H1 (cell line): ENCODE data around the gene ANK3. TPM values are rescaled to one million over a fixed set of nuclear protein-coding genes. Genes with fewer than 3 reads are reported as not detected.

Experiments used
- CTCF ChIA-PET: fragments of 300-600 bp; sonication (Branson Sonifier 250); formaldehyde crosslinking; loops from one replicate; lab custom pipeline; 2021; ENCODE audit not compliant: partially characterized antibody; lab: Charles Lee
- POLR2A ChIA-PET: fragments of 300-600 bp; sonication (Branson Sonifier 250); formaldehyde crosslinking; loops from one replicate; lab custom pipeline; 2021; ENCODE audit warnings: inconsistent platforms; ENCODE audit not compliant: partially characterized antibody; lab: Charles Lee
- DNase-seq, 2 experiments: peaks; one replicate each; pipeline versions ENCODE4 v3.0.0 to v3.0.0-alpha.2; 2010 to 2022; ENCODE audit warnings: low spot score in 2 of 2, low read depth in 1 of 2, mixed read lengths in 1 of 2
- FAIRE-seq: peaks from 2 replicates; lab custom pipeline; 2011; peaks lifted over from hg19 to GRCh38; lab: Jason Lieb, UNC
- H2AFZ ChIP-seq: 2 replicates; pipeline ENCODE4 v1.8.1; 2012; ENCODE audit warnings: low read length, inconsistent platforms
- H2AK5ac ChIP-seq: 2 replicates; pipeline ENCODE4 v1.6.1; 2013; ENCODE audit warnings: low read depth, low read length
- H2BK120ac ChIP-seq: replicated peaks from 2 replicates; pipeline ENCODE3; 2013; ENCODE audit warnings: low read depth, low read length, inconsistent platforms
- H2BK12ac ChIP-seq: 2 replicates; pipeline ENCODE4 v1.6.1; 2013; ENCODE audit warnings: low read depth, low read length
- H2BK15ac ChIP-seq: 2 replicates; pipeline ENCODE4 v1.6.1; 2013; ENCODE audit warnings: low read length
- H2BK20ac ChIP-seq: 2 replicates; pipeline ENCODE4 v1.6.1; 2013; ENCODE audit warnings: low read length
- H2BK5ac ChIP-seq: 2 replicates; pipeline ENCODE4 v1.6.1; 2013; ENCODE audit warnings: low read depth, low read length
- H3K14ac ChIP-seq: 2 replicates; pipeline ENCODE4 v1.6.1; 2013; ENCODE audit warnings: inconsistent platforms; ENCODE audit not compliant: insufficient read length
- H3K18ac ChIP-seq: 2 replicates; pipeline ENCODE4 v1.6.1; 2013; ENCODE audit warnings: low read length; ENCODE audit errors: extremely low read depth
- H3K23ac ChIP-seq: 2 replicates; pipeline ENCODE4 v1.6.1; 2013; ENCODE audit warnings: inconsistent platforms; ENCODE audit not compliant: insufficient read length
- H3K23me2 ChIP-seq: 2 replicates; pipeline ENCODE4 v1.6.1; 2013; ENCODE audit warnings: low read depth, low read length
- H3K27ac ChIP-seq: 2 replicates; pipeline ENCODE4 v1.6.1; 2011; ENCODE audit warnings: low read depth, low read length, inconsistent platforms
- H3K27me3 ChIP-seq, 4 experiments: replicated peaks in 1 of 4; 1 replicate in 1 of 4; 2 replicates in 3 of 4; pipeline versions ENCODE4 v1.6.1 to v1.8.1; 2011 to 2013; ENCODE audit warnings: low read length in 3 of 4, mild to moderate bottlenecking in 3 of 4, inconsistent platforms in 2 of 4, mixed read lengths in 2 of 4, moderate library complexity in 1 of 4; ENCODE audit not compliant: control insufficient read depth in 3 of 4, insufficient read depth in 3 of 4; ENCODE audit errors: extremely low read depth in 1 of 4
- H3K36me3 ChIP-seq, 4 experiments: 2 replicates each; pipeline versions ENCODE4 v1.6.1 to v1.8.1; 2011 to 2013; ENCODE audit warnings: mild to moderate bottlenecking in 4 of 4, low read length in 3 of 4, moderate library complexity in 2 of 4, control low read depth in 1 of 4, inconsistent platforms in 1 of 4; ENCODE audit not compliant: insufficient read depth in 4 of 4, control insufficient read depth in 2 of 4
- H3K4ac ChIP-seq: replicated peaks from 2 replicates; pipeline ENCODE3; 2013; ENCODE audit warnings: low read length, low read depth, mixed read lengths, inconsistent platforms; ENCODE audit not compliant: insufficient read length
- H3K4me1 ChIP-seq, 4 experiments: replicated peaks in 1 of 4; 1 replicate in 1 of 4; 2 replicates in 3 of 4; pipeline versions ENCODE4 v1.6.1 to v1.8.1; 2011 to 2013; ENCODE audit warnings: low read length in 3 of 4, inconsistent platforms in 2 of 4, mixed read lengths in 1 of 4; ENCODE audit not compliant: insufficient read depth in 4 of 4, control insufficient read depth in 3 of 4
- H3K4me2 ChIP-seq, 2 experiments: 2 replicates each; pipeline versions ENCODE4 v1.6.1 to v1.8.1; 2011 to 2013; ENCODE audit warnings: low read depth in 2 of 2, low read length in 2 of 2, control low read depth in 1 of 2, inconsistent platforms in 1 of 2, mild to moderate bottlenecking in 1 of 2; ENCODE audit not compliant: insufficient read depth in 1 of 2
- H3K4me3 ChIP-seq, 4 experiments: fragments of 200-600, 300-600 bp in 1 of 4; sonication (generic), shearing (Covaris generic), sonication (Bioruptor Twin) in 1 of 4; 2 replicates each; pipeline versions ENCODE4 v1.5.1 to v1.8.1; 2011 to 2016; ENCODE audit warnings: low read length in 4 of 4, low read depth in 3 of 4, control low read depth in 2 of 4, inconsistent platforms in 2 of 4, mild to moderate bottlenecking in 2 of 4, mixed read lengths in 1 of 4, moderate library complexity in 1 of 4; ENCODE audit not compliant: insufficient read depth in 2 of 4; ENCODE audit errors: extremely low read depth in 1 of 4
- H3K56ac ChIP-seq: replicated peaks from 2 replicates; pipeline ENCODE3; 2013; ENCODE audit warnings: low read depth, mild to moderate bottlenecking, mixed read lengths, low read length, inconsistent platforms; ENCODE audit not compliant: insufficient read length
- H3K79me1 ChIP-seq: 2 replicates; pipeline ENCODE4 v1.6.1; 2013; ENCODE audit warnings: low read depth, low read length, control low read depth
- H3K79me2 ChIP-seq, 2 experiments: 2 replicates each; pipeline versions ENCODE4 v1.6.1 to v1.8.1; 2012 to 2013; ENCODE audit warnings: low read length in 2 of 2, mild to moderate bottlenecking in 2 of 2, inconsistent platforms in 1 of 2; ENCODE audit not compliant: insufficient read depth in 2 of 2, control insufficient read depth in 1 of 2
- H3K9ac ChIP-seq, 4 experiments: replicated peaks in 1 of 4; 1 replicate in 1 of 4; 2 replicates in 3 of 4; pipeline versions ENCODE4 v1.6.1 to v1.8.1; 2011 to 2013; ENCODE audit warnings: low read depth in 3 of 4, low read length in 3 of 4, control low read depth in 2 of 4, mild to moderate bottlenecking in 2 of 4, moderate library complexity in 2 of 4, inconsistent platforms in 1 of 4; ENCODE audit errors: extremely low read depth in 1 of 4
- H3K9me3 ChIP-seq, 2 experiments: 2 replicates each; pipeline versions ENCODE4 v1.6.1 to v1.8.1; 2012 to 2013; ENCODE audit warnings: mild to moderate bottlenecking in 2 of 2, moderate library complexity in 2 of 2, control low read depth in 1 of 2, inconsistent platforms in 1 of 2, low read depth in 1 of 2, low read length in 1 of 2, mixed read lengths in 1 of 2; ENCODE audit not compliant: insufficient read depth in 2 of 2
- H4K20me1 ChIP-seq, 2 experiments: replicated peaks in 1 of 2; 2 replicates each; pipeline versions ENCODE3 to v1.8.1; 2011 to 2013; ENCODE audit warnings: inconsistent platforms in 2 of 2, low read length in 2 of 2, mild to moderate bottlenecking in 1 of 2; ENCODE audit not compliant: insufficient read depth in 2 of 2, control insufficient read depth in 1 of 2
- H4K5ac ChIP-seq: 2 replicates; pipeline ENCODE4 v1.6.1; 2013; ENCODE audit warnings: low read length, low read depth, mixed read lengths, inconsistent platforms; ENCODE audit not compliant: insufficient read length
- H4K8ac ChIP-seq: 2 replicates; pipeline ENCODE4 v1.8.0; 2013; ENCODE audit warnings: mild to moderate bottlenecking, moderate library complexity, low read length, inconsistent platforms; ENCODE audit not compliant: insufficient read depth; ENCODE audit errors: extremely low read depth
- H4K91ac ChIP-seq: replicated peaks from 2 replicates; pipeline ENCODE3; 2013; ENCODE audit warnings: low read length, mixed read lengths, inconsistent platforms; ENCODE audit not compliant: insufficient read length
- ASH2L ChIP-seq: fragments of 200-600, 300-600 bp; sonication (generic); IDR thresholded peaks from one replicate; pipeline ENCODE4 v1.7.1; 2017; ENCODE audit warnings: low read length
- ATF2 ChIP-seq: IDR thresholded peaks from 2 replicates; pipeline ENCODE4 v1.6.1; 2012; ENCODE audit warnings: low read length, inconsistent platforms
- BCL11A ChIP-seq, 2 experiments: IDR thresholded peaks; one replicate each; pipeline ENCODE4 v1.6.1; 2011; ENCODE audit warnings: low read depth in 2 of 2, low read length in 2 of 2, mild to moderate bottlenecking in 2 of 2
- CHD1 ChIP-seq: IDR thresholded peaks from 2 replicates; pipeline ENCODE4 v1.6.1; 2012; ENCODE audit warnings: low read depth, low read length, improper control_type of control experiment
- CREB1 ChIP-seq: IDR thresholded peaks from 2 replicates; pipeline ENCODE4 v1.6.1; 2012; ENCODE audit warnings: inconsistent platforms
- EGR1 ChIP-seq: IDR thresholded peaks from 2 replicates; pipeline ENCODE4 v1.6.1; 2011; ENCODE audit warnings: low read depth, low read length, borderline replicate concordance
- FOSL1 ChIP-seq: IDR thresholded peaks from 2 replicates; pipeline ENCODE4 v1.6.1; 2011; ENCODE audit warnings: mild to moderate bottlenecking, low read depth, low read length, moderate library complexity; ENCODE audit not compliant: insufficient read depth
- RFX5 ChIP-seq: IDR thresholded peaks from 2 replicates; pipeline ENCODE4 v1.6.1; 2011; ENCODE audit warnings: low read depth, low read length, improper control_type of control experiment, borderline replicate concordance
- SUZ12 ChIP-seq: fragments of 200-600 bp; sonication (generic); IDR thresholded peaks from 2 replicates; pipeline ENCODE4 v1.6.1; 2012; ENCODE audit warnings: mild to moderate bottlenecking, inconsistent platforms, low read length, moderate library complexity, mixed read lengths
- TAF7 ChIP-seq: optimal IDR thresholded peaks from 2 replicates; pipeline ENCODE3; 2011; ENCODE audit warnings: low read depth, mild to moderate bottlenecking, inconsistent platforms, low read length, moderate library complexity, borderline replicate concordance
- TBP ChIP-seq: IDR thresholded peaks from 2 replicates; pipeline ENCODE4 v1.6.1; 2011; ENCODE audit warnings: low read depth, low read length, improper control_type of control experiment
- ZNF274 ChIP-seq: IDR thresholded peaks from 2 replicates; pipeline ENCODE4 v1.7.0; 2012; ENCODE audit warnings: low read length, borderline replicate concordance; ENCODE audit errors: extremely low read depth
- WGBS, 2 experiments: shearing (Covaris generic) in 1 of 2; methylation state at CpG; one replicate each; pipeline versions ENCODE4 v1.1.6 to v1.1.7; 2013 to 2015; ENCODE audit warnings: low lambda C conversion rate in 2 of 2, mixed read lengths in 2 of 2, inconsistent platforms in 1 of 2, low coverage in 1 of 2, missing lambda C conversion rate in 1 of 2; ENCODE audit not compliant: insufficient replicate concordance in 2 of 2, insufficient coverage in 1 of 2, insufficient read length in 1 of 2; ENCODE audit errors: extremely low coverage in 1 of 2, missing lambda C conversion rate in 1 of 2; 5-methylcytosine and 5-hydroxymethylcytosine counted together
- polyA plus RNA-seq, 7 experiments: library from polyadenylated mRNA; depleted of rRNA in 3 of 7; stranded (reverse) in 5 of 7; unstranded in 2 of 7; fragments of >200 nt in 5 of 7; fragments of 200-250 nt in 2 of 7; gene quantifications; 1 replicate in 5 of 7; 2 replicates in 1 of 7; 4 replicates in 1 of 7; pipeline versions ENCODE4 v1.2.1 to v1.2.3, GENCODE V29; 2011 to 2013; ENCODE audit warnings: missing spikeins in 2 of 7, mixed read lengths in 2 of 7
- total RNA-seq: library from RNA; stranded (reverse); fragmentation: NEBNext Ultra II Directional; extraction: Animal tissue kit (Norgen Biotek cat#: 25700); gene quantifications from 2 replicates; pipeline ENCODE4 v1.2.1, GENCODE V29; 2021

Gene ANK3
- total and polyA plus RNA-seq, 2 of the 8 experiments (the other 6 are each of a cell fraction or from before 2014, with no cell fraction given) = 18.1 to 67.9 TPM

DNA sequence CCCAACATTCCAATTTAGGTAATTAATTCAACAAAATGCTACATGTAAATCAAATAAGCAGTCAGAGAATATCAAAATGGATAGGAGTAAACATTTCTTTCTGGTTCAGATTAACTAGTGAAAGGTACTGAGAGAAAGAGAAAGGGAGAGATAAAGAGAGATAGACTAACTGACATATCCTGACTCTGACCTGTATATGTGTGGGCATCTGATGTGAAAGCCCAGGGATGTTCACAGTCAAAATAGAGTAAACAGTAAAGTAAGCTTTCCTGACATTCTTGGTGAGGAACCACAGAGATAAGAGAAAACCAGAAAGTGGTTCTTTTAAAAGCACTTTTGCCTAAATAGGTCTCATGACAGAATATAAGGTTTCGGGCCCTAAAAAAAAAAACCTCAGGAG is 37.5 kb upstream of the ANK3 start:
- H2BK12ac ChIP-seq = no peak overlapping the region
- DNase-seq = no peak
- no peaks in the 10 kb centered on the region for H3K9me3 ChIP-seq
- H3K4me3 ChIP-seq = no peak overlapping the region
- TF ChIP-seq EGR1 (no peak), CHD1 (no peak), SUZ12 (no peak), TAF7 (no peak), ZNF274 (no peak), FOSL1 (no peak), CREB1 (no peak), ASH2L (no peak), TBP (no peak), BCL11A (IDR thresholded peaks at IDR 0.05; ENCODE audit: low read depth in 2 of 2, low read length in 2 of 2) (no peak), ATF2 (no peak), RFX5 (no peak)
- no peak overlapping the region for H3K56ac ChIP-seq
- no peaks in the 10 kb centered on the region for H3K79me1 ChIP-seq
- H2BK20ac ChIP-seq = no peak overlapping the region
- no peaks in the 10 kb centered on the region for H3K23me2 ChIP-seq
- ChIA-PET CTCF (interaction anchor here (1.5 to 3.1 kb wide), 4 partner anchors 9 to 189 kb away, joined by 4 to 8 read pairs (median 8); no protein-coding TSS in a partner anchor), POLR2A (no interaction called here)
- no peaks in the 10 kb centered on the region for H3K36me3 ChIP-seq
- FAIRE-seq = no peak
- H4K20me1 ChIP-seq = no peaks in the 10 kb centered on the region
- no peak overlapping the region for H3K23ac ChIP-seq
- no peak overlapping the region for H4K91ac ChIP-seq
- H2AFZ ChIP-seq = no peak overlapping the region
- no peaks in the 10 kb centered on the region for H3K79me2 ChIP-seq
- no peak overlapping the region for H2BK5ac ChIP-seq
- no peak overlapping the region for H2BK15ac ChIP-seq
- no peak overlapping the region for H3K14ac ChIP-seq
- H2AK5ac ChIP-seq = no peak overlapping the region
- H3K4me1 ChIP-seq = peaks cover 0 to 3% (median 0%) of the 10 kb centered on the region in 4 experiments; a peak in 1 of 7 replicates
- H3K4me2 ChIP-seq = no peak overlapping the region
- no peak overlapping the region for H4K5ac ChIP-seq
- 89% methylated on average over 1 of the region's 1 CpG; no CpG with 5 or more reads in 1 of the 2 experiments for WGBS, 2 experiments
- H3K27ac ChIP-seq = no peak overlapping the region
- H2BK120ac ChIP-seq = no peak overlapping the region
- no peak overlapping the region for H3K9ac ChIP-seq
- H3K27me3 ChIP-seq = no peaks in the 10 kb centered on the region
- no peak overlapping the region for H3K18ac ChIP-seq
- H4K8ac ChIP-seq = no peak overlapping the region
- no peak overlapping the region for H3K4ac ChIP-seq
